Astrocyte of the cerebellum (primary cell): Measurements from ENCODE around the gene ARHGAP42.
A peak's percentile ranks its signal among the peaks of the same experiment; 100 is the strongest.

ENCODE experiments used
- DNase-seq: peaks from one replicate; pipeline ENCODE4 v3.0.0-alpha.2; 2011; ENCODE audit warnings: low read depth
- H3K4me3 ChIP-seq: 2 replicates; pipeline ENCODE4 v1.5.1; 2011; ENCODE audit warnings: mild to moderate bottlenecking, low read depth, low read length, moderate library complexity
- in situ Hi-C: cut with HindIII; loops from 2 replicates; pipeline ENCODE4 v1.10.0; 2017; ENCODE audit warnings: low sequenced_read_pairs
- TF ChIP-seq, protein P1 (sequence below): IDR thresholded peaks from 2 replicates; pipeline ENCODE4 v1.5.1; 2012; ENCODE audit warnings: low read length, low read depth, moderate library complexity, mild to moderate bottlenecking; ENCODE audit errors: missing control alignments

The ARHGAP42 gene

DNA sequence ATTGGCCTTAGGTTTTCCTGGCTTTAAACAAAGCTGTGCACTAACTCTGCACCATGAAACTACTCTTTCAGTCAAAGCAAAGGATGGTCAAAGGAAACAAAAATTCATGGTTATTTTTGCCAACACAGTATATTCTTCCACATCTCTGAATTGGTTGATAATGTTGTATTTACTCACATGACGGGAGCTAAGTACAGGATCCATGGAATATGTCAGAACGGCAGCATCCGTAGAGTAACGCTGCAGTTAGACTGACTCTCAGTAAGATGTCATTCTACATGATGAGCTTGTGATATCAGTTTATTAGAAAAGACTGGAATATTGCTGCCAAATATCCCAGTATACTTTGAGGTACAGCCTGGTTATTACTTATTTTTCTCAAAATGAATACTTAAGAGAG lies 270.4 kb downstream of the ARHGAP42 start:
- in situ Hi-C loops: no loop called here
- no peak for DNase-seq
- TF ChIP-seq, protein P1, sequence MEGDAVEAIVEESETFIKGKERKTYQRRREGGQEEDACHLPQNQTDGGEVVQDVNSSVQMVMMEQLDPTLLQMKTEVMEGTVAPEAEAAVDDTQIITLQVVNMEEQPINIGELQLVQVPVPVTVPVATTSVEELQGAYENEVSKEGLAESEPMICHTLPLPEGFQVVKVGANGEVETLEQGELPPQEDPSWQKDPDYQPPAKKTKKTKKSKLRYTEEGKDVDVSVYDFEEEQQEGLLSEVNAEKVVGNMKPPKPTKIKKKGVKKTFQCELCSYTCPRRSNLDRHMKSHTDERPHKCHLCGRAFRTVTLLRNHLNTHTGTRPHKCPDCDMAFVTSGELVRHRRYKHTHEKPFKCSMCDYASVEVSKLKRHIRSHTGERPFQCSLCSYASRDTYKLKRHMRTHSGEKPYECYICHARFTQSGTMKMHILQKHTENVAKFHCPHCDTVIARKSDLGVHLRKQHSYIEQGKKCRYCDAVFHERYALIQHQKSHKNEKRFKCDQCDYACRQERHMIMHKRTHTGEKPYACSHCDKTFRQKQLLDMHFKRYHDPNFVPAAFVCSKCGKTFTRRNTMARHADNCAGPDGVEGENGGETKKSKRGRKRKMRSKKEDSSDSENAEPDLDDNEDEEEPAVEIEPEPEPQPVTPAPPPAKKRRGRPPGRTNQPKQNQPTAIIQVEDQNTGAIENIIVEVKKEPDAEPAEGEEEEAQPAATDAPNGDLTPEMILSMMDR: no peak
- H3K4me3 ChIP-seq: no peak overlapping the region

DNA sequence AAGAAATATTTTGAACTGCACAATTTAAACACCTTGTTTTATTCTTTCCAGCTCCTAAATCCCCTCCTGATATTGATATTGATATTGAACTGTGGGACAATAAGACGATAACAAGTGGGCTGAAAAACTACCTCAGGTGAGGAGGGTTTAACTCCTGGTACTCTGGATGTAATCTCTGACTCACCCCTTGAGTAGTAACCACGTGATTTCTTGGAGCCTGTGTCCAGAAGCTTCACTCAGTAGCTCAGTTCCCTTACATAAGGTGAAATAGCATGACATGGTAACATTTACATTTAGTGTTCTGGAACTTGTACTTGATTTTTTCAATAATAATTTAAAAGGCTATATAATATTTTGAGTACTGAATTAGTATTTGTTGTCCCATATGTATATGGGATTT lies 274.5 kb downstream of the ARHGAP42 start:
- no peak overlapping the region for H3K4me3 ChIP-seq
- TF ChIP-seq, protein P1: no peak
- in situ Hi-C loops: no loop called here
- DNase-seq: no peak

DNA sequence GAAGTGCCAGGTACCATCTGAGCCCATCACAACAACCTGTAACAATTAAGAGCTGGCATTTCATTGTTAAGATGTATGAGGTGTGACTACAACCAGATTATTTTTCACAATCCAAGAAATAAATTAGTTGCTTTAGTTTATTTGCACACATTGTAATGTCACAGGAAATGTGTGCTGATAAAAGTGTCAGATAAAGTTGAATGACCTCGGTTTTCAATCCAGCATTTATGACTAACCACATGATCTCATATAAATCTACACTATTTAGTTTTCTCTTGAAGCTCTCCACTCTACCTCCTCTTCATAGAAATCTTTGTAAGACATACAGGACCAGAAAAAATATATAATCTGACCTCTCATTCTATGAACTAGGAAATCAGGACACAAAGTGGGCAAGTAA lies 276.3 kb downstream of the ARHGAP42 start:
- H3K4me3 ChIP-seq: no peak overlapping the region
- TF ChIP-seq, protein P1: no peak
- DNase-seq: no peak
- in situ Hi-C loops: no loop called here

DNA sequence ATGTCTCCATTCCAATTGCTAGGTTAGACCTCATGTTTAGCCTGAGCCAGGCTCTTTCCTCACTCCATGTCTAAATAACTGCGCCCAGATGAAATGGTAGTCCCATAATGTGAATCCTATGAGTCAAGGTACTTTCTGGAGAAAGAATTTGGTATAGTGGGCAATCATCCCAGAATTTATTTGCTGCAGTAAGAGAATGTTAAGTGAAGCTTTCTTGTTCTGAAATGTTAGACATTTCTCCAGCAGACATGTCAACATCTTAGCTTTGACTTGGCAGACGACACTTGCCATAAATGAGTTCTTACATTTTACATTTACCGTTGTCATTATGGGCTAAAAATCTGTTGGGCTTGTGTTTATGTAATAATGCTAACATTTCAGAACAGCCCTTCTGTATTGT lies 277.3 kb downstream of the ARHGAP42 start:
- H3K4me3 ChIP-seq: no peak overlapping the region
- in situ Hi-C loops: no loop called here
- TF ChIP-seq, protein P1: no peak

DNA sequence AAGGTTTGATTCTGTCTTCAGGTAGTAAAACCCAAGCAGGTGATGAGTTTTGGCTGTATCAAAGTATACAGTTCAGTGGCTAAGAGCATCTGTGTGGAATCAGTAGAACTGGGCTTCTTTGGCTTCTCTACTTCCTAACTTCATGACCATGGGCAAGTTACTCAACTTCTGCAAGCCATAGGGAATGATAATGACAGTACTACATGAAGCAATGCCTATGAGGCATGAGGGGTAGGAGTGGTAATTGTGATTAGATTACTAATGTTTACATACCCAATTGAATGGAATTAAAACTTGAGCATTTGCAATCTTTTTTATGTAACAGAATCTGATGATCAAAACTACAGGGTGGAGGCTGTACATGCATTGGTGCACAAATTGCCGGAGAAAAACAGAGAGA lies 278.3 kb downstream of the ARHGAP42 start:
- TF ChIP-seq, protein P1: no peak
- in situ Hi-C loops: no loop called here
- no peak overlapping the region for H3K4me3 ChIP-seq
- no peak for DNase-seq

More for the DNA sequence above, 277.3 kb downstream of the ARHGAP42 start:
- peak; percentile 31 for DNase-seq

DNA sequence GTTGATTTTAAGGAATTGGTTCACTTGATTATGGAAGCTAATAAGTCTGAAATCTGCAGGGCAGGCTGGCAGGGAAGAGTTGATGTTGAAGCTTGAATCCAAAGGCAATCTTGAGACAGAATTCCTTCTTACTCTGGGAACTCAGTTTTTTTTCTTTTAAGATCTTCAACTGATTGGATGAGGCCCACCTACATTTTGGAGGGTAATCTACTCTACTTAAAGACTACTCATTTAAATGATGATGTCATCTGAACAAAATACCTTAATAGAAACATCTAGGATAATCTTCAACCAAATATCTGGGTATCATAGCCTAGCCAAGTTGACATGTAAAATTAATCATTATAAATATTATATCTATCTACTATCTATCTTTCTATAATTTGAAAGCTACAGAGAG lies 279.3 kb downstream of the ARHGAP42 start:
- H3K4me3 ChIP-seq: no peak overlapping the region
- in situ Hi-C loops: no loop called here
- TF ChIP-seq, protein P1: no peak
- no peak for DNase-seq

DNA sequence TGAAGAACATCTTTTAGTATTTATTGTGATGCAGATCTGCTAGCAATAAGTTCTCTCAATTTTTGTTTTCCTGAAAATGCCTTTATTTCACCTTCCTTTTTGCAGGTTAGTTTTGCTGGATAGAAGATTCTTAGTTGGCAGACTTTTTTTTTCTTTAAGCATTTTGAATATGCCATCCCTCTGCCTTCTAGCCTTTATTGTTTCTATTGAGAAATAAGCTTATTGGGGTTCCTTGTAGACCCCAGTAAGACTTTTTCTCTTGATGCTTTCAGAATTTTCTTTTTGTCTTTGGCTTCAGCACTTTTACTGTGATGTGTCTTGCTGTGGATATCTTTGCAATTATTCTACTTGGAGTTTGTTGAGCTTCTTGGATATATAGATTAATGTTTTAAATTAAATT lies 281.9 kb downstream of the ARHGAP42 start:
- in situ Hi-C loops: no loop called here
- no peak overlapping the region for H3K4me3 ChIP-seq
- TF ChIP-seq, protein P1: no peak
- no peak for DNase-seq
